OCI-M2 (cell line): ENCODE measurements around the gene PSMA3.
A peak's percentile ranks its signal among the peaks of the same experiment; 100 is the strongest.

Source experiments
- DNase-seq: peaks from one replicate; lab custom pipeline; 2025; ENCODE audit not compliant: unreplicated experiment; lab: John Stamatoyannopoulos, UW

Gene PSMA3

GRCh38 chr14:58270628-58271027, 26.0 kb downstream of the PSMA3 start:
- no peak for DNase-seq

- no peak for DNase-seq
Measured at GRCh38 chr14:58272588-58273372, 28.1 kb downstream of the PSMA3 start.

GRCh38 chr14:58274881-58275280, 30.2 kb downstream of the PSMA3 start:
- DNase-seq = no peak

- no peak for DNase-seq
Measured at GRCh38 chr14:58275527-58276190, 31.0 kb downstream of the PSMA3 start.

GRCh38 chr14:58276208-58276607, 31.6 kb downstream of the PSMA3 start:
- no peak for DNase-seq

- no peak for DNase-seq
Measured at GRCh38 chr14:58278177-58278576, 33.5 kb downstream of the PSMA3 start.

GRCh38 chr14:58280954-58281787, 36.5 kb downstream of the PSMA3 start:
- DNase-seq = no peak

GRCh38 chr14:58281969-58282368, 37.3 kb downstream of the PSMA3 start:
- no peak for DNase-seq

- no peak for DNase-seq
Measured at GRCh38 chr14:58282925-58283593, 38.4 kb downstream of the PSMA3 start.

GRCh38 chr14:58283730-58284129, 39.1 kb downstream of the PSMA3 start:
- DNase-seq = no peak

- no peak for DNase-seq
Measured at GRCh38 chr14:58285132-58285531, 40.5 kb downstream of the PSMA3 start.

GRCh38 chr14:58287607-58288042, 43.0 kb downstream of the PSMA3 start:
- DNase-seq = no peak

GRCh38 chr14:58288106-58288792, 43.6 kb downstream of the PSMA3 start:
- DNase-seq = no peak

- no peak for DNase-seq
Measured at GRCh38 chr14:58291646-58292045, 47.0 kb downstream of the PSMA3 start.

GRCh38 chr14:58292187-58292586, 47.5 kb downstream of the PSMA3 start:
- DNase-seq = no peak

- no peak for DNase-seq
Measured at GRCh38 chr14:58294201-58294600, 49.6 kb downstream of the PSMA3 start.

- DNase-seq = no peak
Measured at GRCh38 chr14:58296726-58297125, 52.1 kb downstream of the PSMA3 start.

- DNase-seq = no peak
Measured at GRCh38 chr14:58297412-58297761, 52.7 kb downstream of the PSMA3 start.

- DNase-seq = peak; percentile 96
Measured at GRCh38 chr14:58297762-58298476, 53.3 kb downstream of the PSMA3 start.
